COLO829 (cell line): Measurements from ENCODE around the gene SERPINA4.

ENCODE experiments used
- DNase-seq: peaks from one replicate; pipeline ENCODE4 v3.0.0; 2012; ENCODE audit warnings: low spot score

Gene SERPINA4

GRCh38 chr14:94615823-94616570 lies 54.8 kb downstream of the SERPINA4 start:
- no peak for DNase-seq

GRCh38 chr14:94617366-94617941 lies 56.2 kb downstream of the SERPINA4 start:
- DNase-seq = no peak

GRCh38 chr14:94617988-94618822 lies 57.0 kb downstream of the SERPINA4 start:
- DNase-seq = no peak

- DNase-seq = no peak
Measured at GRCh38 chr14:94619297-94619696, 58.1 kb downstream of the SERPINA4 start.
